GM12878 (cell line): Measurements from ENCODE around the gene NFATC1. TPM values are rescaled to one million over a fixed set of nuclear protein-coding genes. Genes with fewer than 3 reads are reported as not detected.

Experiments used
- ATAC-seq: fragments of 200-7000 bp; cut with Tn5 transposase; 3 replicates; pipeline ENCODE4 v1.9.1; 2020; ENCODE audit warnings: mild to moderate bottlenecking, moderate library complexity
- BruUV-seq: library from RNA; stranded (reverse); fragments of 400-500 nt; replicated peaks from 2 replicates; lab custom pipeline; 2021; lab: Mats Ljungman, UMichigan
- CTCF ChIA-PET: fragments of 300-600 bp; sonication (Branson Sonifier 250); formaldehyde crosslinking; extraction: SDS; loops from one replicate; lab custom pipeline; 2021; ENCODE audit warnings: inconsistent platforms; lab: Yijun Ruan, JAX
- POLR2A ChIA-PET: fragments of 350-600 bp; formaldehyde crosslinking; extraction: SDS; loops from one replicate; lab custom pipeline; 2021; ENCODE audit warnings: inconsistent platforms; lab: Charles Lee
- RAD21 ChIA-PET: fragments of 300-600 bp; sonication (Branson Sonifier 250); formaldehyde crosslinking; loops from one replicate; lab custom pipeline; 2023; ENCODE audit warnings: antibody characterized with exemption; ENCODE audit not compliant: unreplicated experiment; lab: Charles Lee
- SMC1A ChIA-PET: fragments of 300-600 bp; sonication (Branson Sonifier 250); formaldehyde crosslinking; loops from one replicate; lab custom pipeline; 2023; ENCODE audit not compliant: unreplicated experiment, uncharacterized antibody; lab: Charles Lee
- DNase-seq: peaks from one replicate; pipeline ENCODE4 v3.0.0-alpha.2; 2011; ENCODE audit warnings: low read depth, low spot score
- FAIRE-seq: peaks from 3 replicates; lab custom pipeline; 2011; peaks lifted over from hg19 to GRCh38; lab: Jason Lieb, UNC
- H2AFZ ChIP-seq: 2 replicates; pipeline ENCODE4 v1.6.0; 2011; ENCODE audit warnings: low read depth, low read length, control low read depth; ENCODE audit not compliant: control insufficient read depth
- H3K27ac ChIP-seq: 2 replicates; pipeline ENCODE4 v1.5.1; 2011; ENCODE audit warnings: control low read depth; ENCODE audit not compliant: control insufficient read depth, insufficient read depth
- H3K27me3 ChIP-seq, 2 experiments: replicated peaks in 1 of 2; 2 replicates each; pipeline versions ENCODE4 v1.6.0 to v1.6.1; 2011; ENCODE audit warnings: low read length in 1 of 2; ENCODE audit not compliant: control insufficient read depth in 2 of 2, insufficient read depth in 2 of 2
- H3K36me3 ChIP-seq, 2 experiments: 2 replicates each; pipeline ENCODE4 v1.5.1; 2011; ENCODE audit warnings: low read length in 1 of 2; ENCODE audit not compliant: control insufficient read depth in 2 of 2, insufficient read depth in 2 of 2
- H3K4me1 ChIP-seq: 2 replicates; pipeline ENCODE4 v1.6.1; 2011; ENCODE audit warnings: mild to moderate bottlenecking, low read length, moderate library complexity, mixed read lengths; ENCODE audit not compliant: control insufficient read depth, insufficient read depth
- H3K4me2 ChIP-seq: 2 replicates; pipeline ENCODE4 v1.6.0; 2011; ENCODE audit warnings: control low read depth; ENCODE audit not compliant: control insufficient read depth, insufficient read depth
- H3K4me3 ChIP-seq: fragments of 200-600 bp; sonication (generic); 2 replicates; pipeline ENCODE4 v1.5.1; 2016
- H3K79me2 ChIP-seq: 2 replicates; pipeline ENCODE4 v1.6.0; 2011; ENCODE audit warnings: low read length; ENCODE audit not compliant: control insufficient read depth, insufficient read depth
- H3K9ac ChIP-seq: 2 replicates; pipeline ENCODE4 v1.8.0; 2011; ENCODE audit warnings: low read length, control low read depth, mixed read lengths; ENCODE audit not compliant: control insufficient read depth, insufficient read depth
- H3K9me3 ChIP-seq: replicated peaks from 3 replicates; pipeline ENCODE4 v1.5.1; 2011; ENCODE audit warnings: mild to moderate bottlenecking, low read length; ENCODE audit not compliant: control insufficient read depth, insufficient read depth
- H4K20me1 ChIP-seq: 2 replicates; pipeline ENCODE4 v1.6.0; 2011; ENCODE audit not compliant: control insufficient read depth, insufficient read depth
- BCL11A ChIP-seq: IDR thresholded peaks from 2 replicates; pipeline ENCODE4 v1.6.1; 2011; ENCODE audit warnings: low read depth, low read length
- BHLHE40 ChIP-seq, 2 experiments: fragments of 450-650 bp in 1 of 2; IDR thresholded peaks; 2 replicates each; pipeline ENCODE4 v1.6.1; 2011 to 2017; ENCODE audit warnings: low read depth in 2 of 2, borderline replicate concordance in 1 of 2, improper control_type of control experiment in 1 of 2, low read length in 1 of 2, mild to moderate bottlenecking in 1 of 2
- CBX5 ChIP-seq: sonication (generic); IDR thresholded peaks from 2 replicates; pipeline ENCODE4 v1.6.1; 2016; ENCODE audit warnings: low read depth, moderate library complexity, mild to moderate bottlenecking, inconsistent platforms
- CEBPZ ChIP-seq: fragments of 150-350 bp; IDR thresholded peaks from 2 replicates; pipeline ENCODE4 v1.6.1; 2016; ENCODE audit warnings: low read depth, low read length
- E4F1 ChIP-seq: fragments of 450-650 bp; IDR thresholded peaks from 2 replicates; pipeline ENCODE4 v1.6.1; 2018; ENCODE audit warnings: borderline replicate concordance, mild to moderate bottlenecking; ENCODE audit not compliant: partially characterized antibody
- EP300 ChIP-seq, 2 experiments: fragments of 150-350 bp in 1 of 2; IDR thresholded peaks; 2 replicates each; pipeline ENCODE4 v1.6.1; 2011 to 2012; ENCODE audit warnings: low read depth in 2 of 2, low read length in 2 of 2, borderline replicate concordance in 1 of 2, improper control_type of control experiment in 1 of 2, inconsistent platforms in 1 of 2; ENCODE audit not compliant: control insufficient read depth in 1 of 2
- JUND ChIP-seq: IDR thresholded peaks from 2 replicates; pipeline ENCODE4 v1.6.1; 2012; ENCODE audit warnings: low read depth, mild to moderate bottlenecking, low read length, improper control_type of control experiment, moderate library complexity
- NR2C1 ChIP-seq: fragments of 450-650 bp; IDR thresholded peaks from 2 replicates; pipeline ENCODE4 v1.6.1; 2017; ENCODE audit warnings: antibody characterized with exemption, mild to moderate bottlenecking, moderate library complexity
- POLR2AphosphoS5 ChIP-seq: IDR thresholded peaks from 2 replicates; pipeline ENCODE4 v1.6.1; 2011; ENCODE audit warnings: mild to moderate bottlenecking, low read length, inconsistent platforms
- RB1 ChIP-seq: fragments of 450-650 bp; formaldehyde crosslinking; IDR thresholded peaks from 2 replicates; pipeline ENCODE4 v1.6.1; 2017; ENCODE audit warnings: mild to moderate bottlenecking, borderline replicate concordance
- SMC3 ChIP-seq: IDR thresholded peaks from 2 replicates; pipeline ENCODE4 v1.6.1; 2011; ENCODE audit warnings: low read length, improper control_type of control experiment, borderline replicate concordance
- USF2 ChIP-seq: IDR thresholded peaks from 2 replicates; pipeline ENCODE4 v1.6.1; 2011; ENCODE audit warnings: low read depth, low read length, improper control_type of control experiment, borderline replicate concordance
- WGBS: methylation state at CpG from one replicate; pipeline ENCODE4 v1.1.6; 2016; ENCODE audit warnings: low lambda C conversion rate; ENCODE audit not compliant: insufficient replicate concordance, insufficient coverage; ENCODE audit errors: missing lambda C conversion rate; 5-methylcytosine and 5-hydroxymethylcytosine counted together
- in situ Hi-C: fragments of 300-500 bp; cut with MboI; formaldehyde crosslinking; loops from 9 replicates; pipeline ENCODE4 v1.14.3; 2018; ENCODE audit warnings: mixed read lengths
- intact Hi-C: fragments of 100-400 bp; cut with micrococcal nuclease; formaldehyde crosslinking; loops from one replicate; pipeline ENCODE4 v1.14.2; 2022; ENCODE audit not compliant: unreplicated experiment
- polyA plus RNA-seq, 11 experiments: library from polyadenylated mRNA; depleted of rRNA in 4 of 11; unstranded in 6 of 11; stranded (reverse) in 5 of 11; fragments of >200 nt; fragmentation: Nextera tagmentation in 4 of 11; fragmentation: Illumina TruSeq in 1 of 11; extraction: Ambion mirVana in 4 of 11; extraction: Trizol in 1 of 11; gene quantifications; 1 replicate in 1 of 11; 2 replicates in 10 of 11; pipeline versions ENCODE4 v1.2.1 to v1.2.3, GENCODE V29; 2011 to 2016; ENCODE audit warnings: inconsistent platforms in 2 of 11, missing spikeins in 2 of 11, low read depth in 1 of 11
- total RNA-seq, 4 experiments: library from RNA; depleted of rRNA in 3 of 4; stranded (reverse); fragments of >200 nt in 3 of 4; fragmentation: Illumina TruSeq in 1 of 4; extraction: Trizol in 1 of 4; gene quantifications; 2 replicates each; pipeline versions ENCODE4 v1.2.1 to v1.2.3, GENCODE V29; 2013 to 2021

Gene NFATC1
- total and polyA plus RNA-seq, 10 of the 15 experiments (the other 5 are each of a cell fraction or from before 2014, with no cell fraction given): 0.84 to 20.8 (median 5.1) TPM

GRCh38 chr18:79453816-79454735, 58.3 kb downstream of the NFATC1 start (continued):
- TF ChIP-seq NR2C1 (no peak), POLR2AphosphoS5 (no peak), E4F1 (no peak)
- TF ChIP-seq, all 136 proteins: peak for 0

GRCh38 chr18:79455261-79455660, 59.5 kb downstream of the NFATC1 start:
- Histone ChIP-seq H2AFZ (no peak overlapping the region), H3K79me2 (no peaks in the 10 kb centered on the region), H3K4me2 (no peak overlapping the region), H3K4me1 (peaks cover 10% of the 10 kb centered on the region), H3K4me3 (no peak overlapping the region), H3K36me3 (peaks cover 0 to 8% of the 10 kb centered on the region in 2 experiments; a peak in 2 of 4 replicates), H3K27me3 (no peaks in the 10 kb centered on the region), H4K20me1 (no peaks in the 10 kb centered on the region), H3K9me3 (no peaks in the 10 kb centered on the region), H3K27ac (no peak overlapping the region), H3K9ac (no peak overlapping the region)
- no peak for ATAC-seq
- in situ Hi-C loops (no loop called here), intact Hi-C loops (no loop called here)
- 94% methylated on average over 26 of the region's 26 CpGs for WGBS
- RAD21 ChIA-PET: no interaction called here
- POLR2A ChIA-PET: no interaction called here
- SMC1A ChIA-PET: interaction anchor here (0.6 kb wide), 1 partner anchor 188 kb away, joined by 3 read pairs; no protein-coding TSS in a partner anchor
- TF ChIP-seq BCL11A: no peak
- TF ChIP-seq CEBPZ: no peak
- TF ChIP-seq SMC3: no peak
- TF ChIP-seq RB1: no peak
- no peak for TF ChIP-seq EP300 (IDR thresholded peaks at IDR 0.05; ENCODE audit: borderline replicate concordance in 1 of 2, control insufficient read depth in 1 of 2, low read depth in 2 of 2, low read length in 2 of 2)
- TF ChIP-seq USF2: no peak
- no peak for TF ChIP-seq JUND
- no peak for TF ChIP-seq CBX5
- no peak for TF ChIP-seq BHLHE40 (IDR thresholded peaks at IDR 0.05; ENCODE audit: borderline replicate concordance in 1 of 2, low read depth in 2 of 2, low read length in 1 of 2)
- no peak for DNase-seq
- BruUV-seq: no TSS peak
- no peak for FAIRE-seq
- CTCF ChIA-PET: no interaction called here
